Measurements from ENCODE around the gene TLCD2. TPM values are rescaled to one million over a fixed set of nuclear protein-coding genes. Genes with fewer than 3 reads are reported as not detected.

The TLCD2 gene
- total RNA-seq, 1 experiment from 2014 or later: 6.7 TPM

DNA sequence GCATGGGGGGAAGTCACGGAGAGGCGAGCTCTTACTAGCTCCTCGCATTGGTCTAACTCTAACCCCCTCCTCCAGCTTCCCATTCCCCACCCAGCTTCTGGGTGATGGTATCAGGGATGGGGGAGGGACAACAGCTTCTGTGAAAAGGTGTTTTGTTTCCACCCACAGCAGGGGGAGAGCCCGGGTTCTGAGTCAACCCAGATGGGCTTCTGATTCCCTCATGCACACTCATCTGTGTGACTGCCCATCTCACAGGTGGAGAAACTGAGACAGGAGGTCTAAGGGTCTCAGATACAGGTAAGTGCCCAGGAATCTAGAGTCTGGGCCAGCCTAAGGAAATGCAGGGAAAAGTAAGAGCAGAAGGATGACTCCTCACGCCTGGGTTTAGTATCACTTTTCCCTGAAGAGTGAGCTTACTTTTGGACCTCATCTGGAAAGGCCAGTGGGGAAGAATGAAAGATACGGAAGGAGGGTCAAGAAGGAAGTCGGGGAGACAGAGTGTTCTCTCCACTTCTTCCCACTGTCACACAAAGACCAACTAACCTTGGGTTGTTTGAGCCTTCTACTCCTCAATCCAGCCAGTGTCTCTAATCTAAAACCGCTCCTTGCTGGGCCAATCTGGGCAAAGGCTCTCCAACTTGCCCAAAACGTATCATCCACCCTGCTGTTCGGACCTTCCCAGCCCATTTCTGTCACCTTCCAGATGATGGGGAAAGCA is 3.1 kb upstream of the TLCD2 start:
- peak overlapping the region; percentile 81; the same call in 1 of the 2 replicates for H3K4me3 ChIP-seq
- intact Hi-C loops (cut with micrococcal nuclease; ENCODE audit: unreplicated experiment): loop anchor here (10.0 kb wide), 1 partner anchor 301 kb away; no protein-coding TSS in a partner anchor
- peaks cover 20% of the 10 kb centered on the region for H3K79me2 ChIP-seq (ENCODE audit: low read depth)
- ChIA-PET CTCF (interaction anchor here (0.5 to 1.9 kb wide), 5 partner anchors 29 to 152 kb away, joined by 3 to 8 read pairs (median 4); partner anchors contain the start of gene PRPF8), POLR2A (ENCODE audit: unreplicated experiment) (interaction anchor here (0.6 to 0.7 kb wide), 2 partner anchors 58 to 227 kb away, joined by 5 to 7 read pairs; no protein-coding TSS in a partner anchor)
- no peak for DNase-seq
- H3K4me1 ChIP-seq (replicated peaks; ENCODE audit: insufficient read depth): peaks cover 30% of the 10 kb centered on the region
- H4K20me1 ChIP-seq (ENCODE audit: insufficient read depth): peaks cover 4% of the 10 kb centered on the region; the same call in 1 of the 2 replicates
- H3K27me3 ChIP-seq (ENCODE audit: insufficient read depth, low read depth): no peaks in the 10 kb centered on the region
- H3K36me3 ChIP-seq (ENCODE audit: low read depth): 0 out of 2 replicates have a peak, but pooled peaks cover 14% of the 10 kb centered on the region
- no peaks in the 10 kb centered on the region for H3K9me3 ChIP-seq (ENCODE audit: insufficient read depth, low read depth)
- peak overlapping the region; percentile 72 for H3K4me2 ChIP-seq
- no peaks in the 10 kb centered on the region for H3K9me2 ChIP-seq (ENCODE audit: insufficient read depth)
- no peak for TF ChIP-seq EZH2 (IDR thresholded peaks at IDR 0.05; ENCODE audit: low read depth)
- TF ChIP-seq, protein P1, sequence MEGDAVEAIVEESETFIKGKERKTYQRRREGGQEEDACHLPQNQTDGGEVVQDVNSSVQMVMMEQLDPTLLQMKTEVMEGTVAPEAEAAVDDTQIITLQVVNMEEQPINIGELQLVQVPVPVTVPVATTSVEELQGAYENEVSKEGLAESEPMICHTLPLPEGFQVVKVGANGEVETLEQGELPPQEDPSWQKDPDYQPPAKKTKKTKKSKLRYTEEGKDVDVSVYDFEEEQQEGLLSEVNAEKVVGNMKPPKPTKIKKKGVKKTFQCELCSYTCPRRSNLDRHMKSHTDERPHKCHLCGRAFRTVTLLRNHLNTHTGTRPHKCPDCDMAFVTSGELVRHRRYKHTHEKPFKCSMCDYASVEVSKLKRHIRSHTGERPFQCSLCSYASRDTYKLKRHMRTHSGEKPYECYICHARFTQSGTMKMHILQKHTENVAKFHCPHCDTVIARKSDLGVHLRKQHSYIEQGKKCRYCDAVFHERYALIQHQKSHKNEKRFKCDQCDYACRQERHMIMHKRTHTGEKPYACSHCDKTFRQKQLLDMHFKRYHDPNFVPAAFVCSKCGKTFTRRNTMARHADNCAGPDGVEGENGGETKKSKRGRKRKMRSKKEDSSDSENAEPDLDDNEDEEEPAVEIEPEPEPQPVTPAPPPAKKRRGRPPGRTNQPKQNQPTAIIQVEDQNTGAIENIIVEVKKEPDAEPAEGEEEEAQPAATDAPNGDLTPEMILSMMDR (conservative IDR thresholded peaks at IDR 0.05): no peak
- no TSS peak for BruUV-seq (replicated peaks)
- H3K27ac ChIP-seq: no peak overlapping the region
- peaks cover 43% of the 10 kb centered on the region for H3F3A ChIP-seq (ENCODE audit: insufficient read depth, low read depth)
- H2AFZ ChIP-seq: no peak overlapping the region

DNA sequence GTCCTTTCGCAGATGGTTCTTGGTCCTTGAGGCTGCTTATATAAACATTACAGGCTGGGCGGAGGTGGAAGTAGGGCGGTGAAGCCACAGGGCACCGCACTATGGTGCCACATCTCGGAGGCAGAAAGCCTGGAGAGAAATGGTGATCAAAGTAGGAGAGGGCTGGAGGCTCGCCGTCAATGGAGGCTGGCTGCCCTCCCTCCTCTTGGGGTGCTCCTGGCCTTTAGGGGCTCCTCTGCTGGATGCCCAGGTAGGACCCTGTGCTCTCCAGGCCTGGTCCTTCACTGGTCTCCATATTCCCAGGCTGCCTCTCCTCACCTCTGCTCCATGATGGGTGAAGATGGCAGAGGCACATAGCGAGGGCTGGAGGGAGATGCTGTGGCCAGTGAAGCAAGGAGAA is 2.1 kb upstream of the TLCD2 start:
- H3K4me3 ChIP-seq: no peak overlapping the region
- H3K9me3 ChIP-seq (ENCODE audit: insufficient read depth, low read depth): no peaks in the 10 kb centered on the region
- intact Hi-C loops (cut with micrococcal nuclease; ENCODE audit: unreplicated experiment): loop anchor here (10.0 kb wide), 1 partner anchor 303 kb away; no protein-coding TSS in a partner anchor
- TF ChIP-seq, protein P1 (conservative IDR thresholded peaks at IDR 0.05): no peak
- no peak for DNase-seq
- H3K79me2 ChIP-seq (ENCODE audit: low read depth): peaks cover 20% of the 10 kb centered on the region
- peaks cover 22% of the 10 kb centered on the region for H3K4me1 ChIP-seq (replicated peaks; ENCODE audit: insufficient read depth)
- BruUV-seq (replicated peaks): no TSS peak
- ChIA-PET CTCF (no interaction called here), POLR2A (ENCODE audit: unreplicated experiment) (no interaction called here)
- H4K20me1 ChIP-seq (ENCODE audit: insufficient read depth): peaks cover 4% of the 10 kb centered on the region; the same call in 1 of the 2 replicates
- H3F3A ChIP-seq (ENCODE audit: insufficient read depth, low read depth): peaks cover 35% of the 10 kb centered on the region
- no peak overlapping the region for H2AFZ ChIP-seq
- H3K27ac ChIP-seq: no peak overlapping the region
- 0 out of 2 replicates have a peak, but pooled peaks cover 14% of the 10 kb centered on the region for H3K36me3 ChIP-seq (ENCODE audit: low read depth)
- no peaks in the 10 kb centered on the region for H3K9me2 ChIP-seq (ENCODE audit: insufficient read depth)
- no peak overlapping the region for H3K4me2 ChIP-seq
- no peaks in the 10 kb centered on the region for H3K27me3 ChIP-seq (ENCODE audit: insufficient read depth, low read depth)

DNA sequence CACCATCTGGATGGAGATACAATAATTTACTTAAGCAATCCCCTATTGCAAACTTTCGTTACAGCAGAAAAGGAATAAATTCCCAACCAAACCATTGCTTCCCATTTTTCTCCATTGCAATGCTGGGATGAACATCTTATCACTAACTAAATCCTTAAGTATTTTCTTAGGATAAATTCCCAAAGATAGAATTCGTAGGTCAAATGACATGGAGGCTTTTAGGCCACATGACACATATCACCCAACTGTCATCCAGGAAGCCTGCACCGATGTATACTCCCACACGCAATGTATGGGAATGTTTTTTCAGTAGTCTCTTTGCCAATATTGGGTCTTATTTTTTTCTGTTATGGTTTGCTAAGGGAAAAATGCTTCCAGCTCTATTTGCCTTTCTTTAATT is 1.6 kb upstream of the TLCD2 start:
- Histone ChIP-seq H3K36me3 (ENCODE audit: low read depth) (0 out of 2 replicates have a peak, but pooled peaks cover 14% of the 10 kb centered on the region), H3K9me2 (ENCODE audit: insufficient read depth) (no peaks in the 10 kb centered on the region), H4K20me1 (ENCODE audit: insufficient read depth) (peaks cover 4% of the 10 kb centered on the region; the same call in 1 of the 2 replicates), H3K4me1 (replicated peaks; ENCODE audit: insufficient read depth) (peaks cover 22% of the 10 kb centered on the region), H3F3A (ENCODE audit: insufficient read depth, low read depth) (peaks cover 34% of the 10 kb centered on the region), H3K79me2 (ENCODE audit: low read depth) (peaks cover 20% of the 10 kb centered on the region), H3K4me2 (no peak overlapping the region), H2AFZ (no peak overlapping the region), H3K9me3 (ENCODE audit: insufficient read depth, low read depth) (no peaks in the 10 kb centered on the region), H3K4me3 (no peak overlapping the region), H3K27ac (no peak overlapping the region), H3K27me3 (ENCODE audit: insufficient read depth, low read depth) (no peaks in the 10 kb centered on the region)
- ChIA-PET CTCF (no interaction called here), POLR2A (ENCODE audit: unreplicated experiment) (interaction anchor here (0.6 kb wide), 1 partner anchor 516 kb away, joined by 5 read pairs; no protein-coding TSS in a partner anchor)
- DNase-seq: no peak
- no TSS peak for BruUV-seq (replicated peaks)
- intact Hi-C loops (cut with micrococcal nuclease; ENCODE audit: unreplicated experiment): loop anchor here (10.0 kb wide), 1 partner anchor 303 kb away; no protein-coding TSS in a partner anchor
- TF ChIP-seq EZH2 (IDR thresholded peaks at IDR 0.05; ENCODE audit: low read depth): no peak

Measured in PC-9 (cell line).